Activated naive CD4-positive, alpha-beta T cell treated with Interleukin-2 at 50 U/mL for 16 hours (primary cell): ENCODE measurements around the gene CFAP52.
"Not testable (repeated sequence)": the region's sequence is repeated elsewhere in the genome, so short reads cannot be mapped to it uniquely, and the experiment has no call there.

Experiments
- DNase-seq: peaks from one replicate; pipeline ENCODE4 v3.0.0-alpha.2; 2020

CFAP52 gene

GRCh38 chr17:9576521-9577372, at the start of gene CFAP52:
TSS of gene CFAP52 (plus strand) at chr17:9576642. CDS start at chr17:9576696, 54 bp downstream.
- peak; percentile 81 for DNase-seq

- DNase-seq = no peak
Measured at GRCh38 chr17:9527788-9528187, 48.7 kb upstream of the CFAP52 start.

GRCh38 chr17:9529033-9529700, 47.3 kb upstream of the CFAP52 start:
- no peak for DNase-seq

GRCh38 chr17:9531034-9531433, 45.4 kb upstream of the CFAP52 start:
- no peak for DNase-seq

- no peak for DNase-seq
Measured at GRCh38 chr17:9532715-9533114, 43.7 kb upstream of the CFAP52 start.

- no peak for DNase-seq
Measured at GRCh38 chr17:9533441-9533840, 43.0 kb upstream of the CFAP52 start.

GRCh38 chr17:9536061-9536460, 40.4 kb upstream of the CFAP52 start:
- DNase-seq = no peak

GRCh38 chr17:9537177-9537776, 39.2 kb upstream of the CFAP52 start:
- no peak for DNase-seq

- no peak for DNase-seq
Measured at GRCh38 chr17:9538626-9539025, 37.8 kb upstream of the CFAP52 start.

GRCh38 chr17:9541718-9542117, 34.7 kb upstream of the CFAP52 start:
- no peak for DNase-seq

GRCh38 chr17:9544221-9544620, 32.2 kb upstream of the CFAP52 start:
- DNase-seq = no peak

- no peak for DNase-seq
Measured at GRCh38 chr17:9549215-9549614, 27.2 kb upstream of the CFAP52 start.

GRCh38 chr17:9553181-9553580, 23.3 kb upstream of the CFAP52 start:
- DNase-seq = no peak

GRCh38 chr17:9553596-9553995, 22.8 kb upstream of the CFAP52 start:
- DNase-seq = no peak

- DNase-seq = peak; percentile 47
Measured at GRCh38 chr17:9554715-9555114, 21.7 kb upstream of the CFAP52 start.

GRCh38 chr17:9557161-9557755, 19.2 kb upstream of the CFAP52 start:
- no peak for DNase-seq

GRCh38 chr17:9557857-9558256, 18.6 kb upstream of the CFAP52 start:
- DNase-seq = no peak

- DNase-seq = no peak
Measured at GRCh38 chr17:9564104-9564503, 12.3 kb upstream of the CFAP52 start.

- DNase-seq = no peak
Measured at GRCh38 chr17:9566067-9566466, 10.4 kb upstream of the CFAP52 start.

- DNase-seq = not testable (repeated sequence)
Measured at GRCh38 chr17:9566739-9567138, 9.7 kb upstream of the CFAP52 start.

GRCh38 chr17:9568004-9568403, 8.4 kb upstream of the CFAP52 start:
- no peak for DNase-seq

- no peak for DNase-seq
Measured at GRCh38 chr17:9568957-9569588, 7.4 kb upstream of the CFAP52 start.

GRCh38 chr17:9571201-9571600, 5.2 kb upstream of the CFAP52 start:
- DNase-seq = no peak
